ENCODE measurements around the gene COBL. TPM values are rescaled to one million over a fixed set of nuclear protein-coding genes. Genes with fewer than 3 reads are reported as not detected.

COBL gene
- total RNA-seq, 1 experiment from 2014 or later: 8.6 TPM

- Histone ChIP-seq H3K4me1 (ENCODE audit: insufficient read depth, low read length) (no peaks in the 10 kb centered on the region), H2AFZ (ENCODE audit: low read length) (no peak overlapping the region), H3K36me3 (ENCODE audit: low read depth, low read length) (no peaks in the 10 kb centered on the region), H3K4me3 (ENCODE audit: low read length) (no peak overlapping the region), H3K27ac (ENCODE audit: low read length) (no peak overlapping the region), H3K9ac (ENCODE audit: low read length) (no peak overlapping the region), H3K79me2 (ENCODE audit: low read length) (no peaks in the 10 kb centered on the region), H3K9me2 (replicated peaks; ENCODE audit: low read length) (no peaks in the 10 kb centered on the region), H3K27me3 (ENCODE audit: low read length) (no peaks in the 10 kb centered on the region), H3K9me3 (ENCODE audit: low read length) (no peaks in the 10 kb centered on the region), H3F3A (ENCODE audit: low read length, unreplicated experiment) (no peaks in the 10 kb centered on the region), H4K20me1 (ENCODE audit: low read length) (no peaks in the 10 kb centered on the region), H3K4me2 (ENCODE audit: low read length) (no peak overlapping the region)
- intact Hi-C loops (cut with micrococcal nuclease): no loop called here
- ChIA-PET POLR2A (ENCODE audit: unreplicated experiment) (no interaction called here), CTCF (no interaction called here)
- DNase-seq (no peak), ATAC-seq (no peak)
- BruUV-seq (replicated peaks): no TSS peak
- TF ChIP-seq, protein P1, sequence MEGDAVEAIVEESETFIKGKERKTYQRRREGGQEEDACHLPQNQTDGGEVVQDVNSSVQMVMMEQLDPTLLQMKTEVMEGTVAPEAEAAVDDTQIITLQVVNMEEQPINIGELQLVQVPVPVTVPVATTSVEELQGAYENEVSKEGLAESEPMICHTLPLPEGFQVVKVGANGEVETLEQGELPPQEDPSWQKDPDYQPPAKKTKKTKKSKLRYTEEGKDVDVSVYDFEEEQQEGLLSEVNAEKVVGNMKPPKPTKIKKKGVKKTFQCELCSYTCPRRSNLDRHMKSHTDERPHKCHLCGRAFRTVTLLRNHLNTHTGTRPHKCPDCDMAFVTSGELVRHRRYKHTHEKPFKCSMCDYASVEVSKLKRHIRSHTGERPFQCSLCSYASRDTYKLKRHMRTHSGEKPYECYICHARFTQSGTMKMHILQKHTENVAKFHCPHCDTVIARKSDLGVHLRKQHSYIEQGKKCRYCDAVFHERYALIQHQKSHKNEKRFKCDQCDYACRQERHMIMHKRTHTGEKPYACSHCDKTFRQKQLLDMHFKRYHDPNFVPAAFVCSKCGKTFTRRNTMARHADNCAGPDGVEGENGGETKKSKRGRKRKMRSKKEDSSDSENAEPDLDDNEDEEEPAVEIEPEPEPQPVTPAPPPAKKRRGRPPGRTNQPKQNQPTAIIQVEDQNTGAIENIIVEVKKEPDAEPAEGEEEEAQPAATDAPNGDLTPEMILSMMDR (conservative IDR thresholded peaks at IDR 0.05; ENCODE audit: low read depth, low read length): no peak
- TF ChIP-seq EZH2 (IDR thresholded peaks at IDR 0.05; ENCODE audit: low read length, unreplicated experiment) (no peak), EZH2phosphoT487 (IDR thresholded peaks at IDR 0.05; ENCODE audit: borderline replicate concordance, low read length) (no peak)
Measured at GRCh38 chr7:51240868-51241267, 75.7 kb downstream of the COBL start.

DNA sequence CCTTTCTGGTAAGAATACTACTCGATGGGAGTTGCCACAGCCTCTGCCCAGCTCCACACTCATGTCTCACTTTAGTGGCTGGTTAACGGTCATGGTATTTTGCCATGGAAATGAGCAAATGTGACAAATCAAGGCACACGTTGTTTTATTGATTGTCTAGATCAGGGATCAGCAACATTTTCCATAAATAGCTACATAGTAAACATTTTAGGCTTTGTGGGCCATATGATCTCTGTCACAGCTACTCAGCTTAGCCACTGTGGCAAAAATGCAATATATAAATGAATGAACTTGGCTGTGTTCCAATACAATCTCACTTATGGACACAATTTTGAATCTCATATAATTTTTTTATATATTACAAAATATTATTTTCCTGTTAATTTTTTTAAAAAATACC lies 76.9 kb downstream of the COBL start:
- Histone ChIP-seq H4K20me1 (ENCODE audit: low read length) (no peaks in the 10 kb centered on the region), H3K9me2 (replicated peaks; ENCODE audit: low read length) (no peaks in the 10 kb centered on the region)
- CTCF ChIA-PET: no interaction called here

GRCh38 chr7:51238981-51239495 lies 77.6 kb downstream of the COBL start:
- H3F3A ChIP-seq (ENCODE audit: low read length, unreplicated experiment): no peaks in the 10 kb centered on the region
- ATAC-seq: no peak
- no peak overlapping the region for H3K27ac ChIP-seq (ENCODE audit: low read length)
- no peaks in the 10 kb centered on the region for H3K79me2 ChIP-seq (ENCODE audit: low read length)
- intact Hi-C loops (cut with micrococcal nuclease): no loop called here
- H3K4me2 ChIP-seq (ENCODE audit: low read length): no peak overlapping the region
- TF ChIP-seq EZH2phosphoT487 (IDR thresholded peaks at IDR 0.05; ENCODE audit: borderline replicate concordance, low read length): no peak
- TF ChIP-seq EZH2 (IDR thresholded peaks at IDR 0.05; ENCODE audit: low read length, unreplicated experiment): no peak
- TF ChIP-seq, protein P1 (conservative IDR thresholded peaks at IDR 0.05; ENCODE audit: low read depth, low read length): no peak
- BruUV-seq (replicated peaks): no TSS peak
- no peaks in the 10 kb centered on the region for H3K9me2 ChIP-seq (replicated peaks; ENCODE audit: low read length)
- no peaks in the 10 kb centered on the region for H3K27me3 ChIP-seq (ENCODE audit: low read length)
- no peaks in the 10 kb centered on the region for H3K4me1 ChIP-seq (ENCODE audit: insufficient read depth, low read length)
- no peak for DNase-seq
- no peak overlapping the region for H3K4me3 ChIP-seq (ENCODE audit: low read length)
- H3K36me3 ChIP-seq (ENCODE audit: low read depth, low read length): no peaks in the 10 kb centered on the region
- POLR2A ChIA-PET (ENCODE audit: unreplicated experiment): no interaction called here
- no peak overlapping the region for H2AFZ ChIP-seq (ENCODE audit: low read length)
- no peaks in the 10 kb centered on the region for H3K9me3 ChIP-seq (ENCODE audit: low read length)
- no peaks in the 10 kb centered on the region for H4K20me1 ChIP-seq (ENCODE audit: low read length)
- CTCF ChIA-PET: no interaction called here
- H3K9ac ChIP-seq (ENCODE audit: low read length): no peak overlapping the region

More for the DNA sequence above, 76.9 kb downstream of the COBL start:
- Histone ChIP-seq H3K79me2 (ENCODE audit: low read length) (no peaks in the 10 kb centered on the region), H2AFZ (ENCODE audit: low read length) (no peak overlapping the region), H3K4me1 (ENCODE audit: insufficient read depth, low read length) (no peaks in the 10 kb centered on the region), H3K9ac (ENCODE audit: low read length) (no peak overlapping the region), H3K4me2 (ENCODE audit: low read length) (no peak overlapping the region), H3K27ac (ENCODE audit: low read length) (no peak overlapping the region), H3K36me3 (ENCODE audit: low read depth, low read length) (no peaks in the 10 kb centered on the region), H3K4me3 (ENCODE audit: low read length) (no peak overlapping the region), H3F3A (ENCODE audit: low read length, unreplicated experiment) (no peaks in the 10 kb centered on the region), H3K9me3 (ENCODE audit: low read length) (no peaks in the 10 kb centered on the region), H3K27me3 (ENCODE audit: low read length) (no peaks in the 10 kb centered on the region)
- no peak for ATAC-seq
- DNase-seq: no peak
- no peak for TF ChIP-seq EZH2phosphoT487 (IDR thresholded peaks at IDR 0.05; ENCODE audit: borderline replicate concordance, low read length)
- TF ChIP-seq EZH2 (IDR thresholded peaks at IDR 0.05; ENCODE audit: low read length, unreplicated experiment): no peak
- TF ChIP-seq, protein P1 (conservative IDR thresholded peaks at IDR 0.05; ENCODE audit: low read depth, low read length): no peak
- BruUV-seq (replicated peaks): no TSS peak
- intact Hi-C loops (cut with micrococcal nuclease): no loop called here
- POLR2A ChIA-PET (ENCODE audit: unreplicated experiment): no interaction called here

Measured in PC-3 (cell line).